NCI-H510A treated with DMSO at 0.1 percent for 48 hours (cell line): ENCODE data around the gene ARHGAP6.
"Not testable (repeated sequence)": the region's sequence is repeated elsewhere in the genome, so short reads cannot be mapped to it uniquely, and the experiment has no call there.

Experiments
- DNase-seq: peaks from one replicate; lab custom pipeline; 2025; lab: John Stamatoyannopoulos, UW

Gene ARHGAP6

DNA sequence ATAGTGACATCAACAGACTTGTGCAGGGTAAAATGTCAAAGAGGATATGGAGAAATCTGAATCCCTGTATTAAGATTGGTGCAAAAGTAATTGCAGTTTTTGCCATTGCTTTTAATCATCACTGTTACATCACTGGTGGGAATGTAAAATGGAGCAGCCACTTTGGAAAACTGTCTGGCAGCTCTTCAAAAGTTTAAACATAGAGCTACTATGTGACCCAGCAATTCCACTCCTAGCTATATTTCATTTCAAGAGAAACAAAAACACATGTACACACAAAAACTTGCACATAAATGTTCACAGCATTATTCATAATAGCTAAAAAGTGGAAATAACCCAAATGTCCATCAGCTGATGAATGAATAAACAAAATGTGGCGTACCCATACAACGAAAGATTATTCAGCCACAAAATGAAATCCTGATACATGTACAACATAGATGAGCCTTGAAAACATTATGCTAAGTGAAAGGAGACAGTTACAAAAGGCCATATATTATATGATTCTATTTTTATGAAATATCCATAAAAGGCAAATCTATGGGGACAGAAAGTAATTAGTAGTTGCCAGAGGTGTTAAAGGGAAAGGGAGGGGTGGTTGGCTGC lies 266.1 kb downstream of the ARHGAP6 start:
- no peak for DNase-seq

DNA sequence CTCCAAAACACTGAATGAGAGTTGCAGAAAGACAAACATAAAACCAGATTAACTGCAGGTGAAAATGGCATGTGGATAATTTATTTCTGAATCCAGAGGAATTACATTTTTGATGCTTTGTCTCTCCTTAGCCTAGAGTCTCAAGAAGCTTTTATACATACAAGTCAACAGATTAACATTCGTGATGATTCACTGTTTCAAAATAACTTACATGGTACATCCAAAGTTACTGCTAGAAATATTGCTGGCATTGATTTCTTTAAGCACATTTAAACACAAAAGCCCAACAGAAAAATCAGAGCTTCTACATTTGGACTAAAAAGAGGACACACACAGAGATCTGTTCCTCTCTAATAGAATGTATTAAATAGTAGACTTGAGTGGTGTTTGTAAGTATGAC lies 266.9 kb downstream of the ARHGAP6 start:
- DNase-seq, result no peak

- no peak for DNase-seq
Measured at GRCh38 chrX:11398139-11398538, 267.6 kb downstream of the ARHGAP6 start.

- no peak for DNase-seq
Measured at GRCh38 chrX:11397680-11398079, 268.0 kb downstream of the ARHGAP6 start.

GRCh38 chrX:11395859-11396258 lies 269.9 kb downstream of the ARHGAP6 start:
- DNase-seq, result no peak

GRCh38 chrX:11393949-11394654 lies 271.6 kb downstream of the ARHGAP6 start:
- DNase-seq, result no peak

DNA sequence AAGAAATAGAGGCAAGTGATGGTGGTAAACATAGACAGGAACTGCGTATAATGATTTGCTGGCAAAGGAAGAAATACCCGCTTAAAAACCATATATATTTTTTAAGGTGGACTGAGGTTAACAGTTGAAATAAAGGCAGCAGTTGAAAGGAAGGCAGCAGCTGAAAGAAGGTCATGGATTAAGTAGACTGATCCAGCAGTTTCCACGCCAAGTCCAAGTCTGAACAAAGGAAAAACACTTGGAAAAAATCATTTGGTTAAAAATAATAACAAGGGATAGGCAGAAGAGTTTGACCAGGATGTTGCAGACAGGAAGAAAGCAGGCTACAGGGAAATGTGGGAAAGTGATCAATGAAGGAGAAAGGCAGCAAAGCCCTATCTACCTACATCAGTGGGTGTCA lies 278.9 kb downstream of the ARHGAP6 start:
- no peak for DNase-seq

GRCh38 chrX:11386001-11386523 lies 279.7 kb downstream of the ARHGAP6 start:
- DNase-seq, result no peak

- no peak for DNase-seq
Measured at GRCh38 chrX:11382930-11383329, 282.8 kb downstream of the ARHGAP6 start.

DNA sequence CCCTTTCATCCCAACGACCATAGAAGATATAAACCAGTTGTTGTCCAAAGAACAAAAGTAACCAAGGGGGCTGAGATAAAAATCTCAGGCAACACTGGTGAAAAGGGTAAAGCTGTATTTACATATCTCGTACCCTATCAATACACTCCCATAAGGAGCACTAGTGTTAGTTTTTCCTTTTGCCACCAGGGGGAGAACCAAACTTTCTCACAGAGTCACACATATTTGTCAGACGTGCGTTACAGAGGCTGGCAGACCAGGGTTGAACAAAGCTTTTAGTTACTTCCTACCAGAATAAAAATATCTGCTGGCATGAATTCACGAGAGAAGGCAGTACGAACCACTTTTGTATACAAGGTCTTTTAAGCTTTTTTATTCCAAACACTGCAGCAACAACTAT lies 284.3 kb downstream of the ARHGAP6 start:
- DNase-seq, result no peak

- DNase-seq, result no peak
Measured at GRCh38 chrX:11380187-11380844, 285.4 kb downstream of the ARHGAP6 start.

GRCh38 chrX:11376163-11376562 lies 289.6 kb downstream of the ARHGAP6 start:
- no peak for DNase-seq

- no peak for DNase-seq
Measured at GRCh38 chrX:11375614-11376119, 290.1 kb downstream of the ARHGAP6 start.

DNA sequence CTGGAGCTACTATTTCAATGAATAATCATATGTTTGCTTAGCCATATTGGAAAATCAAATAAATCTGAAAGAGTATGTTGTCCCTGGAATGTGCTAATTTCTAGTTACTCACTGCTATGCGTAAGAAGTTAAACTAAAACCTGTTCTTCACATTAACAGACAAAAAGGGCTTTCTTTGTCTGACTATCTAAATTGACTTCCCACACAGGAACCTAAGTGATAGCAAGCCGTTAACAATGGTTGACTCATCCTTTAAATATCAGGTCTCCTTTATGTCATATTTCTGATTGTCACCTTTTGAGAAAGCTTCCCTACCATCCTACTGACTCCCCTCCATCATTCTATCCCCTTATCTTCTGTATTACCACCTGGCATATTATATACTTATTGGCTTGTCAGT lies 291.1 kb downstream of the ARHGAP6 start:
- no peak for DNase-seq

- DNase-seq, result no peak
Measured at GRCh38 chrX:11371106-11371505, 294.6 kb downstream of the ARHGAP6 start.

DNA sequence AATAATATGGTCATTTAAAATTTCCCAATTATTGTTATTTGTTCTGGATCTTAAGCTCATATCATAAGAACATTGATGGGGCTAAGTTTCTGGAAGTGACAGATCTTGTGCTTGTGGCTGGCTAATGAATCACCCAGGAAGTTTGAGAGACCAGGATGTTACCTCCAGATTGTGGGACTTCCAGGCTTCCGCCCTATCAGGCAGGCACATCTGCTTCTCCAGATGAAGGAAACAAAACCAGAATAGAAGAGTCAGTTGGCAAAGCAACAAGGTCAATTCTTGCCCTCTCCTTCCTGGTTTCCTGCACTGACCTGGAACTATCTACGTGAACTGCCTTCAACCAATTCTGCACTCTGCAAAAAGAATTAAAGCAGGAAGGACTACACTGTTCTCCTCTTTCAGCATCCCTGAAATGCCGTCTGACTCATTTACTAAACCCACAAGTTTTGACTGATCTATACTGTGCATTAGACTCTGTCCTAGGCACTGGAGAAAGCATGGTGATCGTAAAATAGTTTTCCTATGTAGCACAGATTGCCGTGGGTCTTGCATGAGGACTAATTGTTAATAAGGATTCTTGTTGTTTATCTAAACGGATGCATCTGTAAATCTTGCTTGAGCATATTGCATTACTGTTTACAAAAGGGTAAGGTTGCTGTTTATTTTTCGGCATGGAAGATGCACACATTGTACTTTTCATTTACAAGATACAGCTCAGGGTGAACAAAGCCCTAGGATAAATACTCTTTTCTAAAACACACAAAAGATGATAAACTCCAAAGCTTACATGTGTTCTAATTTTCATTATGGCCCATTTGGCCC lies 297.9 kb downstream of the ARHGAP6 start:
- DNase-seq, result no peak

- DNase-seq, result no peak
Measured at GRCh38 chrX:11366998-11367595, 298.6 kb downstream of the ARHGAP6 start.

DNA sequence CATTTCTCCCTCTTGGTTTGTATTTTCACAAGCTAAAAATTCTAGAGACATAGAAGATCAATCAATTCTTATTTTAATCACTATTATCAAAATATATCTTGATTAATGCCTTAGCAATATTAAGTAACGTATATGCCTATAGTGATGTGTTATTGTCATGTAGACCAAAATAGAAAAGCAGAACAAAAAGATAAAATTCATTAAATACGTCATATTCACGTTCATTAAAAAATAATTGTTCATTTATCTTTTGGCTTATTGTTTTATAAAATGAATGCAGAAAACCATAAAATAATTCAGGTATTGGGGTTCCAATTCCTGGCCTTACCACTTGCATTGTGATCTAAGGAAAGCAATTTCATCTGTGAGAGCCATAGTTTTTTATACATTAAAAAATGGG lies 300.3 kb downstream of the ARHGAP6 start:
- no peak for DNase-seq

DNA sequence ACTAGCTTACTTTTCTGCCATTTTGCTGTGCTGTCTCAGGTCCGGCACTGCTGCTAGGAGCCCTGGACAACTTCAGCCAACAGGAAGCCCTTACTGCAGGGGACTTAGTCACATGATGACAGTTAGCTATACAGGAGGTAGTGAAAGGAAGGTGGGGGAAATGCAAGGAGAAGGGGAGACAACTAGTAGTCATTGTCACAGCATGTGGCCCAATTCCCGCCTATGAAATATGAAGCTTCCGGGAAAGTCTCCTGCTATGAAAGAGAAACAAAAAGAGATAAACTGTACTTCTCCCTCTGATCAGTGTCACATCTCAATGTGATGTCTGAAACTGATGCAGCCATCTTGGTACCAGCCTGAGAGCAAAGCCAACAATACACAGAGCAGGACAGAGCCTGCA lies 300.9 kb downstream of the ARHGAP6 start:
- no peak for DNase-seq

DNA sequence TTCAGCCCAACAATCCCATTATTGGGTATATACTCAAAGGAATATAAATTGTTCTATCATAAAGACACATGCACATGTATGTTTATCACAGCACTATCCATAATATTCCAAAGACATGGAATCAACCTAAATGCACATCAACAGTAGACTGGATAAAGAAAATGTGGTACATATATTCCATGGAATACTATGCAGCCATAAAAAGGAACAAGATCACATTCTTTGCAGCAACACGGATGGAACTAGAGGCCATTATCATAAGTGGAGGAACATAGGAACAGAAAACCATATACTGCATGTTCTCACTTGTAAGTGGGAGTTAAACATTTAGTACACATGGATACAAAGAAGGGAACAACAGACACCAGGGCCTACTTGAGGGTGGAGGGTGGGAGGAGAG lies 301.9 kb downstream of the ARHGAP6 start:
- not testable (repeated sequence) for DNase-seq

- DNase-seq, result no peak
Measured at GRCh38 chrX:11363069-11363594, 302.6 kb downstream of the ARHGAP6 start.
